HL-60 (cell line): ENCODE measurements around the gene DCDC1.

Source experiments
- CTCF ChIP-seq: IDR thresholded peaks from one replicate; pipeline ENCODE4 v1.5.1; 2011; ENCODE audit warnings: low read length, control low read depth, inconsistent platforms; ENCODE audit not compliant: insufficient read depth
- GABPA ChIP-seq: IDR thresholded peaks from 2 replicates; pipeline ENCODE4 v1.6.1; 2012; ENCODE audit warnings: low read depth
- POLR2AphosphoS5 ChIP-seq: IDR thresholded peaks from 2 replicates; pipeline ENCODE4 v1.6.1; 2012; ENCODE audit warnings: low read depth

- TF ChIP-seq CTCF = no peak
- no peak for TF ChIP-seq POLR2AphosphoS5
- no peak for TF ChIP-seq GABPA
These were observed 377.6 kb downstream of the DCDC1 start for GRCh38 chr11:30991802-30992512.
